Glomerular visceral epithelial cell (primary cell): Measurements from ENCODE around the gene SSRP1.
"Not testable (repeated sequence)": the region's sequence is repeated elsewhere in the genome, so short reads cannot be mapped to it uniquely, and the experiment has no call there.

Source experiments
- DNase-seq: peaks from one replicate; pipeline ENCODE4 v3.0.0-alpha.2; 2016; ENCODE audit errors: extremely low spot score

SSRP1 gene

GRCh38 chr11:57339328-57339727 is 3.6 kb upstream of the SSRP1 start:
- DNase-seq = no peak

GRCh38 chr11:57338142-57338541 is 2.5 kb upstream of the SSRP1 start, which contains the start of gene P2RX3:
Gene P2RX3, plus strand, starts transcription at chr11:57338352. Its CDS starts 199 bp downstream, at chr11:57338551.
- no peak for DNase-seq

GRCh38 chr11:57336856-57337255 is 1.2 kb upstream of the SSRP1 start:
- not testable (repeated sequence) for DNase-seq

GRCh38 chr11:57336111-57336666 is 497 bp upstream of the SSRP1 start:
- no peak for DNase-seq

GRCh38 chr11:57335023-57335342 is 709 bp downstream of the SSRP1 start:
- no peak for DNase-seq

GRCh38 chr11:57332694-57333440 is 2.8 kb downstream of the SSRP1 start:
- DNase-seq = no peak

- no peak for DNase-seq
Observed at GRCh38 chr11:57331720-57332119, 4.0 kb downstream of the SSRP1 start.

- DNase-seq = no peak
Observed at GRCh38 chr11:57330029-57330428, 5.7 kb downstream of the SSRP1 start.

- no peak for DNase-seq
Observed at GRCh38 chr11:57327721-57328120, 8.0 kb downstream of the SSRP1 start.

- DNase-seq = no peak
Observed at GRCh38 chr11:57325735-57326048, 10.0 kb downstream of the SSRP1 start.

- DNase-seq = peak; percentile 95
Observed at GRCh38 chr11:57324886-57325734, 10.6 kb downstream of the SSRP1 start, which contains the start of gene TNKS1BP1. Gene TNKS1BP1, minus strand, starts transcription at chr11:57324952. Its CDS starts 3,067 bp downstream, at chr11:57321885.

GRCh38 chr11:57324154-57324885 is 11.4 kb downstream of the SSRP1 start:
- DNase-seq = peak; percentile 49

GRCh38 chr11:57323855-57324153 is 11.9 kb downstream of the SSRP1 start:
- DNase-seq = no peak

GRCh38 chr11:57323167-57323854 is 12.4 kb downstream of the SSRP1 start:
- DNase-seq = no peak

- peak; percentile 96 for DNase-seq
Observed at GRCh38 chr11:57322256-57323166, 13.2 kb downstream of the SSRP1 start.

- peak; percentile 35 for DNase-seq
Observed at GRCh38 chr11:57321388-57322255, 14.1 kb downstream of the SSRP1 start.

GRCh38 chr11:57320719-57321387 is 14.8 kb downstream of the SSRP1 start:
- DNase-seq = no peak

- no peak for DNase-seq
Observed at GRCh38 chr11:57320067-57320718, 15.5 kb downstream of the SSRP1 start.

GRCh38 chr11:57318178-57318577 is 17.5 kb downstream of the SSRP1 start:
- no peak for DNase-seq
